ENCODE results near the gene CSTF2T. TPM values are rescaled to one million over a fixed set of nuclear protein-coding genes. Genes with fewer than 3 reads are reported as not detected.

CSTF2T gene
- total RNA-seq, 1 experiment from 2014 or later: 27.5 TPM

- Mint-ChIP-seq H3K27me3 (ENCODE audit: low read depth) (no peaks in the 10 kb centered on the region), H3K4me3 (no peak overlapping the region), H3K36me3 (no peaks in the 10 kb centered on the region), H3K4me1 (peaks cover 7% of the 10 kb centered on the region), H3K27ac (no peak overlapping the region), H3K9me3 (no peaks in the 10 kb centered on the region)
- TF ChIP-seq ZNF281 (CRISPR knock-in tag; IDR thresholded peaks at IDR 0.05): no peak
- no peak for TF ChIP-seq ELF4 (CRISPR knock-in tag; IDR thresholded peaks at IDR 0.05; ENCODE audit: low read depth)
- TF ChIP-seq RORB (CRISPR knock-in tag; IDR thresholded peaks at IDR 0.05): no peak
- no peak for TF ChIP-seq ZNF532 (CRISPR knock-in tag; IDR thresholded peaks at IDR 0.05; ENCODE audit: borderline replicate concordance)
- no peak for TF ChIP-seq FOXJ3 (CRISPR knock-in tag; IDR thresholded peaks at IDR 0.05; ENCODE audit: borderline replicate concordance)
- ChIA-PET CTCF (no interaction called here), POLR2A (no interaction called here)
- ATAC-seq (no peak; the same call in 1 of the 2 replicates), DNase-seq (ENCODE audit: low spot score) (no peak)
These were observed 19.6 kb downstream of the CSTF2T start for GRCh38 chr10:51679841-51680240.

GRCh38 chr10:51675088-51675487 is 24.3 kb downstream of the CSTF2T start:
- Mint-ChIP-seq H3K4me3 (no peak overlapping the region), H3K27me3 (ENCODE audit: low read depth) (no peaks in the 10 kb centered on the region), H3K9me3 (peaks cover 16% of the 10 kb centered on the region), H3K27ac (no peak overlapping the region), H3K36me3 (peaks cover 6% of the 10 kb centered on the region; the same call in 1 of the 2 replicates), H3K4me1 (peaks cover 3% of the 10 kb centered on the region; the same call in 1 of the 2 replicates)
- ChIA-PET POLR2A (no interaction called here), CTCF (no interaction called here)
- ATAC-seq (no peak), DNase-seq (ENCODE audit: low spot score) (no peak)
- TF ChIP-seq ATF2 (CRISPR knock-in tag; IDR thresholded peaks at IDR 0.05; ENCODE audit: borderline replicate concordance, low read depth): no peak
- TF ChIP-seq E2F1 (CRISPR knock-in tag; IDR thresholded peaks at IDR 0.05): no peak
- TF ChIP-seq E2F5 (CRISPR knock-in tag; IDR thresholded peaks at IDR 0.05): no peak
- TF ChIP-seq IRF1 (CRISPR knock-in tag; IDR thresholded peaks at IDR 0.05): no peak
- no peak for TF ChIP-seq HMGXB4 (CRISPR knock-in tag; IDR thresholded peaks at IDR 0.05)
- TF ChIP-seq NR1H2 (CRISPR knock-in tag; IDR thresholded peaks at IDR 0.05): no peak
- no peak for TF ChIP-seq CTCF (IDR thresholded peaks at IDR 0.05)
- no peak for TF ChIP-seq TEAD4 (CRISPR knock-in tag; IDR thresholded peaks at IDR 0.05)
- no peak for TF ChIP-seq NFYB (CRISPR knock-in tag; conservative IDR thresholded peaks at IDR 0.05; ENCODE audit: low read depth)

Measured in WTC11 (cell line).